Stimulated activated naive CD8-positive, alpha-beta T cell treated with anti-CD3 and anti-CD28 coated beads, Interleukin-15, Interleukin-2, amounts not matched to agents 100 ng/mL and 50 ng/mL, for 24 hours (primary cell): ENCODE measurements around the gene DNAJC21.

Source experiments
- H3K27ac Mint-ChIP-seq: one replicate; pipeline ENCODE4 v1.8.0; 2021; ENCODE audit warnings: mild to moderate bottlenecking, mixed read lengths
- H3K27me3 Mint-ChIP-seq: one replicate; pipeline ENCODE4 v1.8.0; 2021; ENCODE audit warnings: mixed read lengths
- H3K36me3 Mint-ChIP-seq: one replicate; pipeline ENCODE4 v1.8.0; 2021; ENCODE audit warnings: low read depth, mixed read lengths
- H3K4me1 Mint-ChIP-seq: one replicate; pipeline ENCODE4 v1.8.0; 2021; ENCODE audit warnings: low read depth, mixed read lengths
- H3K4me3 Mint-ChIP-seq: one replicate; pipeline ENCODE4 v1.8.0; 2021; ENCODE audit warnings: mild to moderate bottlenecking, mixed read lengths
- H3K9me3 Mint-ChIP-seq: one replicate; pipeline ENCODE4 v1.8.0; 2021; ENCODE audit warnings: mixed read lengths

Gene DNAJC21

DNA sequence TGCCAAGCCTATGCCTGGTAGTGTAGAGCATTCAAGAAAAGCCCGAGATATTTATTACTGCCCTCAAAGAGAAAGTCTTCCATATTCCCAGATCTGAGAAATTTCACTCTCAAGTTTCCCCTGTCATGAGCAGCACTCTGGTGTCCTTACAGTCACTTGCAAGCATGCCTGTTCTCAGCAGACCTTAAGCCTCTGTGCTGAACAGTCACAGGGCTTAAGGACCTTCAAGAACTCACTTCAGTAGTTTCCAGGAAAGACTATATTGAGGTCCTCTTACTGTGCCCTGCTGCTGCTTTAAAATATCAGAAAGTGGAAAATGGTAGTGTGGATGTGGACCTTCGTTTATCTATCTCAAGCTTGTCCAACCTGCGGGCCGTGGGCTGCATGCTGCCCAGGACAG is 53.5 kb downstream of the DNAJC21 start:
- Mint-ChIP-seq H3K36me3 (peaks cover 6% of the 10 kb centered on the region), H3K27me3 (peaks cover 17% of the 10 kb centered on the region), H3K27ac (no peak overlapping the region), H3K9me3 (peaks cover 18% of the 10 kb centered on the region), H3K4me1 (no peaks in the 10 kb centered on the region), H3K4me3 (no peak overlapping the region)

- H3K27me3 Mint-ChIP-seq = peaks cover 42% of the 10 kb centered on the region
- peaks cover 6% of the 10 kb centered on the region for H3K36me3 Mint-ChIP-seq
- peak overlapping the region; percentile 21 for H3K27ac Mint-ChIP-seq
- no peak overlapping the region for H3K4me3 Mint-ChIP-seq
- peaks cover 17% of the 10 kb centered on the region for H3K9me3 Mint-ChIP-seq
- no peaks in the 10 kb centered on the region for H3K4me1 Mint-ChIP-seq
These were observed 57.6 kb downstream of the DNAJC21 start for GRCh38 chr5:34986965-34987364.

- no peaks in the 10 kb centered on the region for H3K36me3 Mint-ChIP-seq
- H3K27me3 Mint-ChIP-seq = peaks cover 61% of the 10 kb centered on the region
- H3K4me3 Mint-ChIP-seq = no peak overlapping the region
- H3K9me3 Mint-ChIP-seq = peaks cover 6% of the 10 kb centered on the region
- H3K27ac Mint-ChIP-seq = no peak overlapping the region
- peaks cover 8% of the 10 kb centered on the region for H3K4me1 Mint-ChIP-seq
These were observed 62.3 kb downstream of the DNAJC21 start for GRCh38 chr5:34991486-34992238.

- Mint-ChIP-seq H3K4me1 (peaks cover 8% of the 10 kb centered on the region), H3K36me3 (no peaks in the 10 kb centered on the region), H3K27ac (no peak overlapping the region), H3K9me3 (no peaks in the 10 kb centered on the region), H3K4me3 (no peak overlapping the region), H3K27me3 (peaks cover 43% of the 10 kb centered on the region)
These were observed 64.6 kb downstream of the DNAJC21 start for GRCh38 chr5:34993951-34994350.

DNA sequence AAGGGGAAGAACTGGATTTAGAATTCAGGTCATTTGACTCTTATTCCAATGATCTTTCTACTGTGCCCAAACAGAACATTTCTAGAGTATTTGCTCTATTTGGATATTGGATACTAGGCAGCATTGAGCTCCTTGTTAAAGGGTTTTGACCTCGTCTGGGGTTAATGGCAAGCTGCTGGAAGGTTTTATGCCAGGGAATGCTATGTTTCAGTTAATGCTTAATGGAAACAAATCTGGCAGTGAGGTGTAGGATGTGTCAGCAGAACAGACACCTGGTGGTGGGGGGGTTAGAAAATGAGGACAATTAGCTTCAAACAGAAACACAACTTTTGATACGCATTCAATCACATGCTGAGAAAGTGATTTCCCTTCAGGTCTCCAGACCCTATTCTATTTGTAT is 66.9 kb downstream of the DNAJC21 start:
- H3K9me3 Mint-ChIP-seq = no peaks in the 10 kb centered on the region
- no peak overlapping the region for H3K27ac Mint-ChIP-seq
- peaks cover 8% of the 10 kb centered on the region for H3K4me1 Mint-ChIP-seq
- no peaks in the 10 kb centered on the region for H3K36me3 Mint-ChIP-seq
- peaks cover 27% of the 10 kb centered on the region for H3K27me3 Mint-ChIP-seq
- no peak overlapping the region for H3K4me3 Mint-ChIP-seq

GRCh38 chr5:34998058-34998789 is 68.9 kb downstream of the DNAJC21 start:
- H3K27ac Mint-ChIP-seq = no peak overlapping the region
- H3K4me1 Mint-ChIP-seq = peaks cover 8% of the 10 kb centered on the region
- H3K27me3 Mint-ChIP-seq = peaks cover 25% of the 10 kb centered on the region
- no peaks in the 10 kb centered on the region for H3K36me3 Mint-ChIP-seq
- H3K4me3 Mint-ChIP-seq = no peak overlapping the region
- H3K9me3 Mint-ChIP-seq = no peaks in the 10 kb centered on the region

- peaks cover 27% of the 10 kb centered on the region for H3K27me3 Mint-ChIP-seq
These were observed 72.5 kb downstream of the DNAJC21 start for GRCh38 chr5:35001842-35002241.

DNA sequence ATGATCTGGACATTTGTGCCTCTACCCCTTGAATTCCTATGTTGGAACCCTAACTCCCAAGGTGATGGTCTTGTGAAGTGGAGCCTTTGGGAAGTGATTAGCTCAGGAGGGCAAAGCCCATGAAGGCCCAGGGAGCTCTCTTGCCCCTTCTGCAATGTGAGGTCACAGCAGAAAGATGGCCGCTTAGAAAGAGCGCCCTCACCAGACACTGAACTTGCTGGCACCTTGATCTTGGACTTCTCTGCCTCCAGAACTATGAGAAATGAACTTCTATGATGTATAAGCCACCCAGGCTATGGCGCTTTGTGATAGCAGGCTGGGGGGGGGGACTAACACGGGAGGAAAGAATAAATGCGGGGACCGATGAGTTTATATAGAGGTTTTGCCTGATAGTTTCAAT is 73.1 kb downstream of the DNAJC21 start:
- no peaks in the 10 kb centered on the region for H3K9me3 Mint-ChIP-seq
- peaks cover 30% of the 10 kb centered on the region for H3K27me3 Mint-ChIP-seq
- no peaks in the 10 kb centered on the region for H3K4me1 Mint-ChIP-seq
- H3K36me3 Mint-ChIP-seq = no peaks in the 10 kb centered on the region
- H3K4me3 Mint-ChIP-seq = no peak overlapping the region
- H3K27ac Mint-ChIP-seq = no peak overlapping the region

More at GRCh38 chr5:35001842-35002241, 72.5 kb downstream of the DNAJC21 start:
- Mint-ChIP-seq H3K4me3 (no peak overlapping the region), H3K4me1 (no peaks in the 10 kb centered on the region), H3K27ac (no peak overlapping the region), H3K9me3 (no peaks in the 10 kb centered on the region), H3K36me3 (no peaks in the 10 kb centered on the region)

DNA sequence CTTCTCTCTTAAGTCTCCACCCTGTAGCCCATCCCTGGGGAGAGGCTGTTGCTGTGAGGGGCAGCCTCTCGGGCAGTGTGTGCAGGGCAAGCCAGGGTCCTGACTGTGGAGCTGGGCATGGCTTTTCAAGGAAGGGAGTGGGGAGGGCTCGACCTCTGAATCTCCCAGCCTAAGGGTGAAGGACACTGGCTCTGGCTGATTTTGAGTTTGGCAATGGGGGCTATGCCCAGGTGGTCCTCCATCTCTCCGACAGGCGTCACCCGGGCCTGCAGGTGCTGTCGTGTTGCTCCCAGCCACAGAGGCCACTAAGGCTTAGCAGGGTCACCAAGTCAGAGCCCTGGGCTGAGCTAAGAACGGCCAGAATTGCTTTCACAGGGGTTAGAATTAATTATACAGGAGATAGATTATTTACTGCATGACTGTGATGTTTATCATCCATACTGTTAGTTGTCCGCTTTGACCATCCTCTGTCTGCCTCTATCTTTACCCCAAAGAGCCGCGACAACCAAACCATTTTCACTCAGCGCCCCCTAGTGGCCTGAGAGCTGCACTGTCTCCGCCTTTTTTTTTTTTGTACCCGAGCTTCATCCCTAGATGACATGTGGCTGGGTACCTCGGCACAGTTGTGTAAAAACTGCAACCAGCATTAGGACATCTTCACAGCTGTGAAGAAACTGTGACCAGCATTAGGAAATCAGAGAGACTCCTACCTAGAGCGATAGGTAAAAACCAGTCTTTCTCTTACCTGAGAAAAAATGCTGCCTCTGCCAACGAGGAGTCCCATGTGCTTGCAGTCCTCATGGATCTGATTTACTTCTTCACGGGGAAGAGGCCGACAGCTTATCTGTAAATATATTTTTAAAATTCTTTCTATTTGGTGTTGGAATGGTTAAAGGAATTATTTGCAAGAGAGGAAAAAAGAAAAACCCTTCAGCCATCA is 73.9 kb downstream of the DNAJC21 start:
- Mint-ChIP-seq H3K4me3 (no peak overlapping the region), H3K27me3 (peaks cover 37% of the 10 kb centered on the region), H3K27ac (no peak overlapping the region), H3K9me3 (peaks cover 4% of the 10 kb centered on the region), H3K36me3 (no peaks in the 10 kb centered on the region), H3K4me1 (no peaks in the 10 kb centered on the region)

DNA sequence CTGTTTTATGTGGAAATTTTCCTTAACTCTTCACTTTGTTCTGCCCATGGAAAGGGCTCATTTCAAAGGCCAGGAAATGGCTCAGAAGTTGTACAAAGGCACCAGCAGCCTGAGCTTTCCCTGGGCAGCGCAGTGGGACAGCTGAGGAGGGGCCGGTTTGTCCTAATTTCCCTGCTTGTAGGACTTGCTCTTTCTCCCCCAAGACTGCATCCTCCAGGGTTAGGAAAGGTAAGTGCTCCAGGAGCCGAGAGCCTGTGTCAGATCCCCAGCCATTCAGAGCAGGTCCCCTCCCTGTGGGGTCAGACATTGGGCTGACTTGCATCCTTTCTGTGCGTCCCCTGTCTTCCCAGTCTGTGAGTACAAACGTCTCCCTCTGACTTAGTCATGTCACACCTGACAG is 74.8 kb downstream of the DNAJC21 start:
- no peaks in the 10 kb centered on the region for H3K36me3 Mint-ChIP-seq
- no peaks in the 10 kb centered on the region for H3K4me1 Mint-ChIP-seq
- peaks cover 4% of the 10 kb centered on the region for H3K9me3 Mint-ChIP-seq
- no peak overlapping the region for H3K27ac Mint-ChIP-seq
- H3K4me3 Mint-ChIP-seq = no peak overlapping the region
- peaks cover 42% of the 10 kb centered on the region for H3K27me3 Mint-ChIP-seq

- no peaks in the 10 kb centered on the region for H3K4me1 Mint-ChIP-seq
- peaks cover 47% of the 10 kb centered on the region for H3K27me3 Mint-ChIP-seq
- H3K4me3 Mint-ChIP-seq = no peak overlapping the region
- no peak overlapping the region for H3K27ac Mint-ChIP-seq
- H3K36me3 Mint-ChIP-seq = no peaks in the 10 kb centered on the region
- peaks cover 4% of the 10 kb centered on the region for H3K9me3 Mint-ChIP-seq
These were observed 75.4 kb downstream of the DNAJC21 start for GRCh38 chr5:35004771-35005170.
